K562 (cell line): ENCODE results near the gene OGN. TPM values are rescaled to one million over a fixed set of nuclear protein-coding genes. Genes with fewer than 3 reads are reported as not detected.

Experiments
- ATAC-seq: fragments of 200-7000 bp; cut with Tn5 transposase; 3 replicates; pipeline ENCODE4 v1.9.1; 2020; ENCODE audit warnings: moderate library complexity
- BruUV-seq: library from RNA; stranded (reverse); fragments of 400-500 nt; replicated peaks from 2 replicates; lab custom pipeline; 2021; lab: Mats Ljungman, UMichigan
- CTCF ChIA-PET: fragments of 300-600 bp; formaldehyde crosslinking; extraction: SDS; loops from one replicate; lab custom pipeline; 2021; ENCODE audit warnings: low intra/inter-chr PET ratio; lab: Yijun Ruan, JAX
- POLR2A ChIA-PET: fragments of 300-600, 350-650 bp; sonication (Branson Sonifier 250); formaldehyde crosslinking; extraction: SDS; loops from one replicate; lab custom pipeline; 2021; ENCODE audit warnings: antibody characterized with exemption, inconsistent platforms; lab: Yijun Ruan, JAX
- DNase-seq, 4 experiments: peaks; one replicate each; pipeline versions ENCODE4 v3.0.0 to v3.0.0-alpha.2; 2011 to 2018; ENCODE audit warnings: low spot score in 3 of 4, mixed read lengths in 3 of 4; ENCODE audit errors: extremely low read depth in 1 of 4
- FAIRE-seq: peaks from 2 replicates; lab custom pipeline; 2011; peaks lifted over from hg19 to GRCh38; lab: Jason Lieb, UNC
- H2AFZ ChIP-seq: 2 replicates; pipeline ENCODE4 v1.6.0; 2011; ENCODE audit warnings: low read depth, low read length, control low read depth, inconsistent platforms
- H3K27ac ChIP-seq: fragments of 200-600 bp; 3 replicates; pipeline ENCODE4 v1.8.0; 2011; ENCODE audit warnings: low read depth, mild to moderate bottlenecking, control low read depth, inconsistent platforms, low read length, moderate library complexity, mixed read lengths; ENCODE audit errors: extremely low read depth
- H3K27me3 ChIP-seq, 2 experiments: fragments of 300-600 bp in 1 of 2; 2 replicates in 1 of 2; 3 replicates in 1 of 2; pipeline versions ENCODE4 v1.6.0 to v1.8.0; 2011; ENCODE audit warnings: inconsistent platforms in 2 of 2, low read length in 2 of 2, mild to moderate bottlenecking in 1 of 2, mixed read lengths in 1 of 2, moderate library complexity in 1 of 2; ENCODE audit not compliant: control insufficient read depth in 2 of 2, insufficient read depth in 2 of 2
- H3K36me3 ChIP-seq: fragments of 300-600 bp; 3 replicates; pipeline ENCODE4 v1.8.0; 2011; ENCODE audit warnings: mild to moderate bottlenecking, low read length, inconsistent platforms; ENCODE audit not compliant: control insufficient read depth, insufficient read depth
- H3K4me1 ChIP-seq, 2 experiments: fragments of 200-600 bp in 1 of 2; replicated peaks in 1 of 2; 2 replicates in 1 of 2; 3 replicates in 1 of 2; pipeline versions ENCODE4 v1.5.1 to v1.8.0; 2011; ENCODE audit warnings: inconsistent platforms in 2 of 2, low read length in 2 of 2, mild to moderate bottlenecking in 1 of 2, mixed read lengths in 1 of 2, moderate library complexity in 1 of 2; ENCODE audit not compliant: control insufficient read depth in 2 of 2, insufficient read depth in 2 of 2
- H3K4me2 ChIP-seq: 2 replicates; pipeline ENCODE4 v1.6.1; 2011; ENCODE audit warnings: low read length, control low read depth, inconsistent platforms, mixed read lengths; ENCODE audit not compliant: insufficient read depth
- H3K4me3 ChIP-seq: fragments of 200-600 bp; sonication (generic), shearing (Covaris generic); 2 replicates; pipeline ENCODE4 v1.5.1; 2016; ENCODE audit warnings: control low read depth, inconsistent platforms
- H3K79me2 ChIP-seq: fragments of 200-600 bp; 3 replicates; pipeline ENCODE4 v1.8.0; 2011; ENCODE audit warnings: low read length, inconsistent platforms; ENCODE audit not compliant: control insufficient read depth, insufficient read depth
- H3K9ac ChIP-seq, 2 experiments: 2 replicates each; pipeline versions ENCODE4 v1.6.0 to v1.6.1; 2011; ENCODE audit warnings: low read depth in 2 of 2, low read length in 2 of 2, control low read depth in 1 of 2, inconsistent platforms in 1 of 2, mild to moderate bottlenecking in 1 of 2, mixed read lengths in 1 of 2; ENCODE audit not compliant: insufficient read depth in 1 of 2
- H3K9me1 ChIP-seq: one replicate; pipeline ENCODE4 v1.6.0; 2011; ENCODE audit warnings: inconsistent platforms, mild to moderate bottlenecking, low read length, moderate library complexity; ENCODE audit not compliant: control insufficient read depth, insufficient read depth
- H3K9me3 ChIP-seq: replicated peaks from 2 replicates; pipeline ENCODE4 v1.5.1; 2011; ENCODE audit warnings: low read depth, low read length, inconsistent platforms; ENCODE audit not compliant: control insufficient read depth, insufficient read depth
- H4K20me1 ChIP-seq: replicated peaks from 2 replicates; pipeline ENCODE4 v1.6.1; 2011; ENCODE audit warnings: low read length, inconsistent platforms, mixed read lengths; ENCODE audit not compliant: control insufficient read depth, insufficient read depth
- CBFA2T2 ChIP-seq: fragments of 450-650 bp; conservative IDR thresholded peaks from 2 replicates; pipeline ENCODE4 v1.6.1; 2017; ENCODE audit warnings: mild to moderate bottlenecking
- ERF ChIP-seq: fragments of 450-650 bp; formaldehyde crosslinking; IDR thresholded peaks from 2 replicates; pipeline ENCODE4 v1.4.0; 2020; ENCODE audit warnings: mild to moderate bottlenecking, mixed read lengths
- KDM4B ChIP-seq, 2 experiments: fragments of 450-650 bp in 1 of 2; sonication (generic) in 1 of 2; IDR thresholded peaks; 2 replicates each; pipeline ENCODE4 v1.6.1; 2016 to 2017; ENCODE audit warnings: borderline replicate concordance in 2 of 2, antibody characterized with exemption in 1 of 2, low read depth in 1 of 2, mild to moderate bottlenecking in 1 of 2
- LCOR ChIP-seq: sonication (generic); formaldehyde crosslinking; IDR thresholded peaks from 2 replicates; pipeline ENCODE4 v1.8.0; 2022; ENCODE audit warnings: mild to moderate bottlenecking, missing genetic modification reagents
- MYC ChIP-seq, 2 experiments: fragments of 250-450 bp in 1 of 2; sonication (Bioruptor Pico) in 1 of 2; IDR thresholded peaks; 2 replicates each; pipeline versions ENCODE4 v1.5.1 to v1.6.1; 2012 to 2021; ENCODE audit warnings: low read depth in 2 of 2, borderline replicate concordance in 1 of 2, improper control_type of control experiment in 1 of 2, low read length in 1 of 2, mild to moderate bottlenecking in 1 of 2, moderate library complexity in 1 of 2
- TFAM ChIP-seq: fragments of 250-450 bp; sonication (Bioruptor Pico); conservative IDR thresholded peaks from 2 replicates; pipeline ENCODE4 v1.5.0; 2021; ENCODE audit warnings: mild to moderate bottlenecking, moderate library complexity
- WGBS: fragments of 100-300 bp; shearing (Covaris generic); methylation state at CpG from one replicate; pipeline ENCODE4 v1.1.6; 2016; ENCODE audit warnings: low coverage, mixed read lengths; ENCODE audit not compliant: insufficient coverage; ENCODE audit errors: missing lambda C conversion rate; 5-methylcytosine and 5-hydroxymethylcytosine counted together
- in situ Hi-C: fragments of 300-500 bp; cut with MboI; formaldehyde crosslinking; loops from 4 replicates; pipeline ENCODE4 v1.15.0; 2018; ENCODE audit warnings: inconsistent platforms, mixed read lengths
- intact Hi-C: fragments of 100-400 bp; cut with micrococcal nuclease; formaldehyde crosslinking; loops from 2 replicates; pipeline ENCODE4 v1.14.2; 2022
- polyA plus RNA-seq, 8 experiments: library from polyadenylated mRNA; depleted of rRNA in 4 of 8; stranded (reverse) in 5 of 8; unstranded in 3 of 8; fragments of >200 nt; fragmentation: Nextera tagmentation in 2 of 8; fragmentation: Illumina TruSeq in 1 of 8; extraction: Ambion mirVana in 2 of 8; extraction: Trizol in 1 of 8; gene quantifications; 2 replicates each; pipeline versions ENCODE4 v1.2.1 to v1.2.3, GENCODE V29; 2011 to 2014; ENCODE audit warnings: inconsistent platforms in 1 of 8, missing spikeins in 1 of 8
- total RNA-seq, 7 experiments: library from RNA; depleted of rRNA in 6 of 7; stranded (reverse); fragments of >200 nt in 6 of 7; fragmentation: Illumina TruSeq in 2 of 7; extraction: Trizol in 2 of 7; gene quantifications; 2 replicates each; pipeline versions ENCODE4 v1.2.1 to v1.2.3, GENCODE V29; 2011 to 2021; ENCODE audit warnings: low replicate concordance in 1 of 7
- TF ChIP-seq, protein P1 (sequence below): sonication (generic); formaldehyde crosslinking; IDR thresholded peaks from 2 replicates; pipeline ENCODE4 v1.8.1; 2022; ENCODE audit warnings: missing genetic modification reagents
- TF ChIP-seq, protein P2 (sequence below): sonication (generic); formaldehyde crosslinking; IDR thresholded peaks from 2 replicates; pipeline ENCODE4 v1.8.1; 2023; ENCODE audit warnings: mild to moderate bottlenecking, missing genetic modification reagents
- TF ChIP-seq, protein P3 (sequence below): IDR thresholded peaks from 3 replicates; pipeline ENCODE4 v1.6.1; 2011; ENCODE audit warnings: borderline replicate concordance, mild to moderate bottlenecking; ENCODE audit not compliant: insufficient read length, insufficient read depth
- TF ChIP-seq, protein P4 (sequence below): IDR thresholded peaks from 2 replicates; pipeline ENCODE4 v1.6.1; 2012; ENCODE audit warnings: low read depth, low read length, improper control_type of control experiment, borderline replicate concordance

OGN gene
- total and polyA plus RNA-seq, 9 of the 15 experiments (the other 6 are each of a cell fraction or from before 2014, with no cell fraction given) = 0.07 to 0.17 TPM; not detected in 7

DNA sequence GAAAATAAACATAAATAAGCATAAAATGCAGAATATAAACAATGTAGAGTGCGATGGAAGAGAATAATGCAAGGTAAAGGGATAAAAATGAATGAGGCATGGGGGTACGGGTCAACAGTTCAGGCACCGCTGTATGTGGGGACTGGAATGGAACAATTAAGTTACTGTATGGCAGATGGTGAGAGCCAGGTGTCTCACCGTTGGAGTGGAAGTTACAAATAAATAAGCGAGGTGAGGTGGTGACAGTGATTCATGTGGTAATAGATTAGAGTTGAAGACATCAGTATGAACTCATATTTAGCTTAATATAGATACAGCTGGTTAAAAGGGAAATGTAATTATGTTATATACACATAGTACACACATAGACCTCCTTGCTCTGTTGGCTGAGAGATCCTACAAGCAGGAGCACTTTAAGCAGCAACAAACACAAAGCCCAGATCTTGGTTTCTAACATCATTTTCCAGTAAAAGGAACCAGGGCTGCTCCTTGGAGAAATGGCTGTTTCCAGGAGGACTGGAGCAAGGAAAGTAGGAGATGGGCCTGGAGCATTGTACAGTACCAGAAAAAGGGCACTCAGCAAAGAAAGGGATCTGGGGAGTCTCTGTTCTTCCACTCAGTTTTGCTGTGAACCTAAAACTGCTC, 22.2 kb upstream of the OGN start:
- Histone ChIP-seq H2AFZ (no peak overlapping the region), H4K20me1 (no peaks in the 10 kb centered on the region), H3K9me3 (no peaks in the 10 kb centered on the region), H3K36me3 (no peaks in the 10 kb centered on the region), H3K4me2 (no peak overlapping the region), H3K79me2 (no peaks in the 10 kb centered on the region), H3K4me3 (no peak overlapping the region), H3K27ac (no peak overlapping the region), H3K4me1 (no peaks in the 10 kb centered on the region), H3K9me1 (no peaks in the 10 kb centered on the region), H3K27me3 (no peaks in the 10 kb centered on the region), H3K9ac (no peak overlapping the region)
- CTCF ChIA-PET = no interaction called here
- intact Hi-C loops = no loop called here
- TF ChIP-seq, protein P1, sequence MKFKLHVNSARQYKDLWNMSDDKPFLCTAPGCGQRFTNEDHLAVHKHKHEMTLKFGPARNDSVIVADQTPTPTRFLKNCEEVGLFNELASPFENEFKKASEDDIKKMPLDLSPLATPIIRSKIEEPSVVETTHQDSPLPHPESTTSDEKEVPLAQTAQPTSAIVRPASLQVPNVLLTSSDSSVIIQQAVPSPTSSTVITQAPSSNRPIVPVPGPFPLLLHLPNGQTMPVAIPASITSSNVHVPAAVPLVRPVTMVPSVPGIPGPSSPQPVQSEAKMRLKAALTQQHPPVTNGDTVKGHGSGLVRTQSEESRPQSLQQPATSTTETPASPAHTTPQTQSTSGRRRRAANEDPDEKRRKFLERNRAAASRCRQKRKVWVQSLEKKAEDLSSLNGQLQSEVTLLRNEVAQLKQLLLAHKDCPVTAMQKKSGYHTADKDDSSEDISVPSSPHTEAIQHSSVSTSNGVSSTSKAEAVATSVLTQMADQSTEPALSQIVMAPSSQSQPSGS (CRISPR knock-in tag) = no peak
- TF ChIP-seq MYC (IDR thresholded peaks at IDR 0.05; ENCODE audit: low read depth, low read length) (no peak), MYC (CRISPR knock-in tag; IDR thresholded peaks at IDR 0.05; ENCODE audit: borderline replicate concordance, low read depth) (no peak), CBFA2T2 (no peak), KDM4B (IDR thresholded peaks at IDR 0.05; ENCODE audit: borderline replicate concordance in 2 of 2, low read depth in 1 of 2) (no peak), TFAM (CRISPR knock-in tag) (no peak), ERF (no peak), LCOR (CRISPR knock-in tag) (no peak)
- TF ChIP-seq, protein P2, sequence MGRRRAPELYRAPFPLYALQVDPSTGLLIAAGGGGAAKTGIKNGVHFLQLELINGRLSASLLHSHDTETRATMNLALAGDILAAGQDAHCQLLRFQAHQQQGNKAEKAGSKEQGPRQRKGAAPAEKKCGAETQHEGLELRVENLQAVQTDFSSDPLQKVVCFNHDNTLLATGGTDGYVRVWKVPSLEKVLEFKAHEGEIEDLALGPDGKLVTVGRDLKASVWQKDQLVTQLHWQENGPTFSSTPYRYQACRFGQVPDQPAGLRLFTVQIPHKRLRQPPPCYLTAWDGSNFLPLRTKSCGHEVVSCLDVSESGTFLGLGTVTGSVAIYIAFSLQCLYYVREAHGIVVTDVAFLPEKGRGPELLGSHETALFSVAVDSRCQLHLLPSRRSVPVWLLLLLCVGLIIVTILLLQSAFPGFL (CRISPR knock-in tag) = no peak
- TF ChIP-seq, protein P3, sequence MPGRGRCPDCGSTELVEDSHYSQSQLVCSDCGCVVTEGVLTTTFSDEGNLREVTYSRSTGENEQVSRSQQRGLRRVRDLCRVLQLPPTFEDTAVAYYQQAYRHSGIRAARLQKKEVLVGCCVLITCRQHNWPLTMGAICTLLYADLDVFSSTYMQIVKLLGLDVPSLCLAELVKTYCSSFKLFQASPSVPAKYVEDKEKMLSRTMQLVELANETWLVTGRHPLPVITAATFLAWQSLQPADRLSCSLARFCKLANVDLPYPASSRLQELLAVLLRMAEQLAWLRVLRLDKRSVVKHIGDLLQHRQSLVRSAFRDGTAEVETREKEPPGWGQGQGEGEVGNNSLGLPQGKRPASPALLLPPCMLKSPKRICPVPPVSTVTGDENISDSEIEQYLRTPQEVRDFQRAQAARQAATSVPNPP = no peak
- TF ChIP-seq, protein P4, sequence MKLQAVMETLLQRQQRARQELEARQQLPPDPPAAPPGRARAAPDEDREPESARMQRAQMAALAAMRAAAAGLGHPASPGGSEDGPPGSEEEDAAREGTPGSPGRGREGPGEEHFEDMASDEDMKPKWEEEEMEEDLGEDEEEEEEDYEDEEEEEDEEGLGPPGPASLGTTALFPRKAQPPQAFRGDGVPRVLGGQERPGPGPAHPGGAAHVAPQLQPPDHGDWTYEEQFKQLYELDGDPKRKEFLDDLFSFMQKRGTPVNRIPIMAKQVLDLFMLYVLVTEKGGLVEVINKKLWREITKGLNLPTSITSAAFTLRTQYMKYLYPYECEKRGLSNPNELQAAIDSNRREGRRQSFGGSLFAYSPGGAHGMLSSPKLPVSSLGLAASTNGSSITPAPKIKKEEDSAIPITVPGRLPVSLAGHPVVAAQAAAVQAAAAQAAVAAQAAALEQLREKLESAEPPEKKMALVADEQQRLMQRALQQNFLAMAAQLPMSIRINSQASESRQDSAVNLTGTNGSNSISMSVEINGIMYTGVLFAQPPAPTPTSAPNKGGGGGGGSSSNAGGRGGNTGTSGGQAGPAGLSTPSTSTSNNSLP = no peak
- DNase-seq (no peak), FAIRE-seq (no peak), ATAC-seq (no peak)
- 54% methylated on average over 5 of the region's 5 CpGs for WGBS
- POLR2A ChIA-PET = no interaction called here
- no TSS peak for BruUV-seq
- in situ Hi-C loops = no loop called here
